HG02981 (cell line): ENCODE measurements around the gene POC1B.

Source experiments
- ATAC-seq: cut with Tn5 transposase; IDR thresholded peaks from one replicate; pipeline ENCODE4 v1.9.1; 2021; ENCODE audit warnings: mild to moderate bottlenecking, moderate library complexity; ENCODE audit not compliant: unreplicated experiment

Gene POC1B

DNA sequence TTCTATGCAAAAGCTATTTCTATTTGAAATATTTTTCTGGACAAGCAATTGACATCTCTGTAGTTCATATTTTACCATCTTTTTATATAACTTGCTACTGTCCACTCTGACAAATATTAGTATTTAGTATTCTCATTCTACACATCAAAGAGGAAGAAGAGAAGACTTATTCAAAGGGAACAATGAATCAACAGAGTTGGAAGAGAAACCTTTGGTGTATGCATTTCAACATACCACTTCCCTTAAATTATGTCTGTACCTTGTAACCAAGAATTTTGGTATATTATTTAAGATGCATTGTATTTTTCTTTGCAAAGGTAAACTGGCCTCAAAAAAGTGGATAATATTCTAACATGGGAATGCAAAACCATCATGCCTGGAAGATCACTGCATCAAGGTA is 101.5 kb downstream of the POC1B start:
- ATAC-seq: no peak

GRCh38 chr12:89421092-89421835 is 104.6 kb downstream of the POC1B start:
- ATAC-seq: no peak

DNA sequence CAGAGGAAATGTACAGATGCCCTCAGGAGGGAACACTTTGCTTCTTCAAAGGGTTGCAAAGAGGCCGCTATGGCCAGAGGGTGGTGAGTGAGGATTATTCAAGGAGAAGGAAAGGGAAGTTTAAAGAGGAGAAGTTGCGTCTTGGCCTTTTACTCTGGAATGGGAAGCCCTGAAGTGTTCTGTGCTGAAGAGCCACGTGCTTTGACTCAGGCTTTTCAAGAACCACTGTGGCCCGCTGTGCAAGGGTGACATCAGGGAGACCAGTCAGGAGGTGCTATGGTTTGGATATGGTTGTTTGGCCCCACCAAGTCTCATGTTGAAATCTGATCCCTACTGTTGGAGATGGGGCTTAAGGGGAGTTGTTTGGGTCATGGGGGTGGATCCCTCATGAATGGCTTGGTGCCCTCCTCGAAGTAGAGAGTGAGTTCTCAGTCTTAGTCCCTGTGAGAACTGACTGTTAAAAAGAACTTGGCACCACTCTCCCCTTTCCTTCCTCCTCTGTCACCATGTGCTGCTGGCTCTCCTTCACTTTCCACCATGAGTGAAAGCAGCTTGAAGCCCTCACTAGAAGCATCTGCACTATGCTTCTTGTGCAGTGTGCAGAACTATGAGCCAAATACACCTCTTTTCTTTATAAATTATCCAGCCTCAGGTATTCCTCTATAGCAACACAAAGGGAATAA is 107.5 kb downstream of the POC1B start:
- no peak for ATAC-seq

- ATAC-seq: no peak
Measured at GRCh38 chr12:89417246-89417977, 108.4 kb downstream of the POC1B start.

DNA sequence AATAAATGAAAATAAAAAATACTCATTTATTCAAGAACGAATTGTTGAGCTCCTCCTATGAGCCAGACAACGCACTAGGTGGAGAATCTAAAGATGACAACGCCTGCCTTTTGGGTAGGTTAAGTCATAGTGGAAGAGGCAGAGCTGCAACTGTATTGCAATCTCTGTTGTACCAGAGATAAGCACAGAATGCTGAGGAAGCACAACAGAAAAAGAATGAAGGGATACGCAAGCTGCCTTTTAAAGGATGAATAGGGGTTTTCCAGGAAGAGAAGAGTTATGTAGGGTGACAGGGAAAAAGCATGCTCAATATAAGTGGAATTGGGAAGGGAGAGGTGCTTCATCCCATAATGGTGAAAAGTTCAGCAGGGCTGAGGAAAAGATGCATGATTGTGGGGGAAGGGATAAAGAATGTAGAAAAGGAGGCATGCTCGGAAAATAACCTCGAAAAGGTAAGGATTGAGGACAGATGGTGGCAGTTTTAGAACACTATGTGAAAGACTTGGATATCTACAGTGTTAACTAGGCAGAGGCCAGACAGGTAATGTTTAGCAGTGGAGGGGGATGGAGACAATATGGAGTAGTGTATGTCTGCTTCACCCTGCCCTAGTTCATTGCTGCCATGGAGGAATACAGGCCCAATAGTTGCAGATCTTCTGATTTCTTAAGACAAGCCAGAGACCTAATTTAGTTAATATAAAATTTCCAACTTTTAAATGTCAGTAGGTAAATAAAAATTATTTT is 109.6 kb downstream of the POC1B start:
- ATAC-seq: no peak

GRCh38 chr12:89414851-89415250 is 111.0 kb downstream of the POC1B start:
- no peak for ATAC-seq

GRCh38 chr12:89414322-89414721 is 111.5 kb downstream of the POC1B start:
- no peak for ATAC-seq

DNA sequence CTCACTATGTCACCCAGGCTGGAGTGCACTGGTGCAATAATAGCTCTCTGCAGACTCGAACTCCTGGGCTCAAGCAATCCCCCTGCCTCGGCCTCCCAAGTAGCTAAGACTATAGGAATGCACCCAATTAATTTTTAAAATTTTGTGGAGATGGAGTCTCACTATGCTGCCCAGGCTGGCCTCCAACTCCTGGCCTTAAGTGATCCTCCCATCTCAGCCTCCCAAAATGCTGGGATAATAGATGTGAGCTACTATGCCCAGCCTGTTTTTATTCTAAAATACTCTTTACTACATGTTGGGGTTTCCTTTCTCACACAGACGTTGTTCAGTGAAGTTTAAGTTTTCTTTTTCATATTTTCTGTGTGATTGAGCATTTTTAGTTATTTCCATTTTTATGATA is 112.6 kb downstream of the POC1B start:
- ATAC-seq: no peak

DNA sequence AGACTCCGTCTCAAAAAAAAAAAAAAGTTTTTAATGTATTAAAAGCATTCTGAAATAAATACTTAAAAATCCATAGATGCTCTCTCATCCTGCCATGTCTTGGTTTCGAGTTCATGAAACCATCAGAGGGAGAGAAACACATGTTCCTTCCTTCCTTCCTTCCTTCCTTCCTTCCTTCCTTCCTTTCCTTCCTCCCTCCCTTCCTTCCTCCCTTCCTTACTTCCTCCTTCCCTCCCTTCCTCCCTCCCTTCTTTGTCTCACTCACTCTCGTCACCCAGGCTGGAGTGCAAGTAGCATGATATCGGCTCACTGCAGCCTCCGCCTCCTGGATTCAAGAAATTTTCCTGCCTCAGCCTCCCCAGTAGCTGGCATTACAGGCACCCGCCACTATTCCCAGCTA is 113.2 kb downstream of the POC1B start:
- no peak for ATAC-seq

GRCh38 chr12:89411846-89412245 is 114.0 kb downstream of the POC1B start:
- no peak for ATAC-seq

DNA sequence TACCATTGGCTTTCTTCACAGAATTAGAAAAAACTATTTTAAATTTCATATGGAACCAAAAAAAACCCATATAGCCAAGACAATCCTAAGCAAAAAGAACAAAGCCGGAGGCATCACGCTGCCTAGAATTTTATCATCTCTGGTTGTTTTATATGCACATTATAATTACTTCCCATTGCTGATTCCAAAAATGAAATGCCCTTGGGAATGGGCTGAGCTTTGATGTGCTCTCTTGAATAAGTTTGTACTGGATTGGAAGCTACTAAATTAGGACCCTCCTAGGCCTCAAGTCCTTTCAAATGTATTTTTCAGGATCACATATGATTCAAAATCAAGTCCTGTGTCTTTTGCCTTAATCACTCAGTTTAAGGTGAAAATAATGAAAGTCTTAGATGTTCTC is 114.6 kb downstream of the POC1B start:
- no peak for ATAC-seq

DNA sequence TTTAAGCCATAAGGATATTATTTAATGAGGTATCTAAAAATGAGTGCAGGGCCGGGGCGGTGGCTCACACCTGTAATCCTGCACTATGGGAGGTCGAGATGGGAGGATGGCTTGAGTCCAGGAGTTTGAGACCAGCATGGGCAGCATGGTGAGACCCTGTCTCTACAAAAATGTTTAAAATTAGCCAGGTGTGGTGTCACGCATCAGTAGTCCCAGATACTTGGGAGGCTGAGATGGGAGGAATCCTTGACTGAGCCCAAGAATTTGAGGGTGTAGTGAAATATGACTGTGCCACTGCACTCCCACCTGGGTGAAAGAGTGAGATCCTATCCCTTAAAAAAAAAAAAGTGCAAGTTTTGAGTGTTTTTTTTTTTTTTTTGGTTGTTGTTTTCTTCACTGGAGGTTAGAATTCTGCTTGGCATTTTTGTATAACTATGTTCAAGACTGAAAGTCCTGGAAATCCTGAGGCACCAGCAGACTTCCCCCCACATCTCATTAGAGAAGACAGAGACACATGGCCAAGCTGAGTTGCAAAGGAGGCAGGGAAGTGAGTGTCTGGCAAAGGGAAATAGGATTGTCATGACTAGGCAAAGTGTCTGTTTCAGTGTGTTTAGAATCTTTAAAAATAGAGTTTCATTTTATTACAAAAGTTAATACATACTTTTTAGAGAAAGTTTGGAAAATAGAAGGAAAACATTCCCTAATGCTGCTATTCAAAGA is 120.1 kb downstream of the POC1B start:
- ATAC-seq: no peak

DNA sequence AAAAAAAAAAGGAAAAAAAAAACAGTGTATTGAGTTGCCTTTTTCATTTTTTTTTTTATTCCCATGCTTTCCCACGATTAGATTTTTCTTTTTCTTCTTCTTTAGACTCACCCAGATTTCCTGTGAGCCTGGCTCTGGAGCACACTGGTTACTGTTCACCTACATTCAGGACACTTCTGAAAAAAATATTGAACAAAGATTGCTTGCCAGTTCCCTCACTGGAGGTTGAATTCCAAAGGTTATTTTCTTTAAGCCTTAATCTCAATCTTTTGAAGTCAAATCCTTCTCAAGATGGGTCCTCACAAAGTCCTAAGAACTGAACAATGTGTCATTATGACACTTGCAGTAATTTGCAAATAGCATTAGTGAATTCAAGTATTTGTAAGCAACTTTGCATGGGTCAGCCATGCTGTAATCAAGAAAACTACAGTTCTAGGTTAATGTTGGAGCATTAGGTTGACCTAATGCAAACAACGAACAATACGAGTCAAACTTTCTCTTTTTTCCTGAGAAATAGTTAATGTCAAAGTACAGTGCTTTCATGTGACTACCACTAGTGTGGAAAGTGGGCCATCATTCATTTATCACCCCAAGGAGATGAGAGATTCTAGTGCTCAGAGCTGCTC is 124.3 kb downstream of the POC1B start:
- no peak for ATAC-seq

- ATAC-seq: no peak
Measured at GRCh38 chr12:89400415-89400814, 125.4 kb downstream of the POC1B start.

GRCh38 chr12:89395712-89396111 is 130.1 kb downstream of the POC1B start:
- no peak for ATAC-seq

DNA sequence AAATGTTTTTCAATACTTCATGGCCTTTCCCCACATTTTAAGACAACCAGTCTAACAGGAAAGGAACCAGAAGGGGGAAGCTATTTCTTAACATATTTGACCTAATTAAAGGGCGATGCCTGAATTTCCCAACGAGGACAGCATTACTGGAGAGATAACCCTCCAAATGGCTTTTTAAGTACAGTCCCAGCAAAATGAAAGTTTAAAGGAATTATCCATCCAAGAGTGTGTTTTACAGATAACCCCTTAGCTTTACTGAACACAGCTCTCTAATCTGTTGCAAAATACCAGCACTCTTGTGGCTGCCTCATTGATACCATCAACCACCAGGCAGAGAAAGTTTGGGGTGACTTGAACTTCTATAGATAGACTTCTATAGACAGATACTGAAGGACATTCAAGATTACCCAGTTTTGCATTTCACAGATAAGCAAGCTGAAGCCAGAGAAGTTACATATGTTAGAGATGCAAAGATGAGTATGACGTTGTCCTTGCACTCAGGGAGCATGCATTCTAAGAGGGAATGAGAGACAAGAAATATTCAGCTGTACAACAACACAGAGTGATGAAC is 132.2 kb downstream of the POC1B start:
- ATAC-seq: no peak

GRCh38 chr12:89392391-89392790 is 133.5 kb downstream of the POC1B start:
- no peak for ATAC-seq

GRCh38 chr12:89391726-89392336 is 134.0 kb downstream of the POC1B start:
- ATAC-seq: no peak
